HEK293T (cell line): ENCODE data around the gene NEUROD6.

Source experiments
- ARNT ChIP-seq: fragments of 450-650 bp; IDR thresholded peaks from 2 replicates; pipeline ENCODE4 v1.6.1; 2017; ENCODE audit warnings: mild to moderate bottlenecking
- BHLHE40 ChIP-seq: fragments of 450-650 bp; IDR thresholded peaks from 2 replicates; pipeline ENCODE4 v1.6.1; 2016; ENCODE audit warnings: mild to moderate bottlenecking, moderate library complexity, borderline replicate concordance
- CTBP1 ChIP-seq: fragments of 450-650 bp; IDR thresholded peaks from 2 replicates; pipeline ENCODE4 v1.6.1; 2016; ENCODE audit warnings: borderline replicate concordance
- ELF4 ChIP-seq: fragments of 450-650 bp; IDR thresholded peaks from 2 replicates; pipeline ENCODE4 v1.6.1; 2017; ENCODE audit warnings: antibody characterized with exemption
- FOXA1 ChIP-seq: fragments of 450-650 bp; IDR thresholded peaks from 2 replicates; pipeline ENCODE4 v1.6.1; 2016; ENCODE audit warnings: mild to moderate bottlenecking
- FOXM1 ChIP-seq: fragments of 450-650 bp; IDR thresholded peaks from 2 replicates; pipeline ENCODE4 v1.6.1; 2017; ENCODE audit warnings: mild to moderate bottlenecking, borderline replicate concordance
- HDGF ChIP-seq: fragments of 450-650 bp; IDR thresholded peaks from 2 replicates; pipeline ENCODE4 v1.6.1; 2017; ENCODE audit warnings: antibody characterized with exemption, borderline replicate concordance
- L3MBTL2 ChIP-seq: fragments of 450-650 bp; conservative IDR thresholded peaks from 2 replicates; pipeline ENCODE4 v1.6.1; 2016; ENCODE audit warnings: mild to moderate bottlenecking
- LEF1 ChIP-seq: fragments of 450-650 bp; IDR thresholded peaks from 2 replicates; pipeline ENCODE4 v1.6.1; 2017; ENCODE audit warnings: mild to moderate bottlenecking, borderline replicate concordance
- SP1 ChIP-seq: fragments of 450-650 bp; IDR thresholded peaks from 2 replicates; pipeline ENCODE4 v1.6.1; 2017
- SUZ12 ChIP-seq: fragments of 450-650 bp; IDR thresholded peaks from 2 replicates; pipeline ENCODE4 v1.6.1; 2016; ENCODE audit warnings: mild to moderate bottlenecking

DNA sequence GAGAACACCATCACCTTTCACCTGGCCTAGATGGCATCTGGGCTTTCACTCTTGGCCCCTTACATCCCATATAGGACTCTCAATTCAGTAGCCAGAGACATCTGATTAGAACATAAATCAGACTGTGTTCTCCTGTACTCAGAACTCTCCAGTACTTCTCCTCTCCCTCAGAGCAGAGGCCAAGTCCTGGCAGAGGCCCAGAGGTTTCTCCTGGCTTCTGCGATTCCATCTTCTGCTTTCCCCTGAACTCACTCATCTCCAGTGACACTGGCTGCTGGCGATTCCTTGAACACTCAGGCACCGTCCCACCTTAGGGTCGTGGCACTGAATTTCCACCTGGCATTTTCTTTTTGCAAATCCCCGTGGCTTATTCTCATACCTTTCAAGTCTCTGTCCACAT, 4.9 kb upstream of the NEUROD6 start:
- no peak for TF ChIP-seq BHLHE40
- no peak for TF ChIP-seq ELF4
- TF ChIP-seq ARNT, result no peak
- no peak for TF ChIP-seq SUZ12
- TF ChIP-seq FOXA1, result no peak
- no peak for TF ChIP-seq CTBP1
- TF ChIP-seq FOXM1, result no peak
- no peak for TF ChIP-seq L3MBTL2
- TF ChIP-seq HDGF, result no peak
- TF ChIP-seq SP1, result no peak
- TF ChIP-seq LEF1, result no peak
